Measurements from ENCODE around the gene MICB. TPM values are rescaled to one million over a fixed set of nuclear protein-coding genes. Genes with fewer than 3 reads are reported as not detected.

The MICB gene
- total RNA-seq, 1 experiment from 2014 or later = 21.7 TPM

- H3K9me2 ChIP-seq (ENCODE audit: insufficient read depth) = no peaks in the 10 kb centered on the region
- no peak overlapping the region for H2AFZ ChIP-seq (ENCODE audit: low read depth, low read length, poor library complexity, severe bottlenecking)
- no peak overlapping the region for H3K4me3 ChIP-seq (replicated peaks in 1 of 2; ENCODE audit: low read depth in 1 of 2, low read length in 2 of 2)
- no peak for TF ChIP-seq ZBTB33 (IDR thresholded peaks at IDR 0.05; ENCODE audit: extremely low read depth, insufficient replicate concordance, low read length)
- TF ChIP-seq SRF (IDR thresholded peaks at IDR 0.05; ENCODE audit: low read depth) = no peak
- no peak for TF ChIP-seq EZH2 (IDR thresholded peaks at IDR 0.05)
- POLR2A ChIA-PET = interaction anchor here (2.1 kb wide), 1 partner anchor 9 kb away, joined by 7 read pairs; no protein-coding TSS in a partner anchor
- RAD21 ChIA-PET (ENCODE audit: low non-redundant PET in 1 of 2, low total read pairs in 2 of 2, uncharacterized antibody in 2 of 2, unreplicated experiment in 2 of 2) = no interaction called here
- no peaks in the 10 kb centered on the region for H3K9me3 ChIP-seq (ENCODE audit: control insufficient read depth in 1 of 2, insufficient read depth in 1 of 2, low read depth in 1 of 2, low read length in 2 of 2)
- H3K27me3 ChIP-seq (ENCODE audit: insufficient read depth, low read length) = no peaks in the 10 kb centered on the region
- CTCF ChIA-PET = no interaction called here
- H3K27ac ChIP-seq (ENCODE audit: low read depth, low read length) = no peak overlapping the region
- BruUV-seq (replicated peaks) = no TSS peak
- H3K9ac ChIP-seq (ENCODE audit: low read length) = no peak overlapping the region
- ATAC-seq = no peak
- peaks cover 0 to 5% of the 10 kb centered on the region in 2 experiments; a peak in 1 of 4 replicates for H3K4me1 ChIP-seq (ENCODE audit: control insufficient read depth in 1 of 2, insufficient read depth in 2 of 2, low read length in 2 of 2)
- no peaks in the 10 kb centered on the region for H3K36me3 ChIP-seq (ENCODE audit: control insufficient read depth in 1 of 2, insufficient read depth in 2 of 2, low read length in 2 of 2)
- no peak overlapping the region for H3K4me2 ChIP-seq (ENCODE audit: low read length)
- DNase-seq (ENCODE audit: low read depth, low spot score) = no peak
- H3K79me2 ChIP-seq (ENCODE audit: insufficient read depth, low read length) = no peaks in the 10 kb centered on the region
- H4K20me1 ChIP-seq (ENCODE audit: insufficient read depth) = no peaks in the 10 kb centered on the region
- intact Hi-C loops (cut with micrococcal nuclease) = no loop called here
Measured at GRCh38 chr6:31471711-31472110, 26.2 kb upstream of the MICB start.

GRCh38 chr6:31472259-31472658, 25.7 kb upstream of the MICB start:
- Histone ChIP-seq H3K4me1 (ENCODE audit: control insufficient read depth in 1 of 2, insufficient read depth in 2 of 2, low read length in 2 of 2) (peaks cover 0 to 5% of the 10 kb centered on the region in 2 experiments; a peak in 1 of 4 replicates), H3K4me3 (replicated peaks in 1 of 2; ENCODE audit: low read depth in 1 of 2, low read length in 2 of 2) (no peak overlapping the region), H3K4me2 (ENCODE audit: low read length) (no peak overlapping the region), H3K9ac (ENCODE audit: low read length) (no peak overlapping the region), H3K36me3 (ENCODE audit: control insufficient read depth in 1 of 2, insufficient read depth in 2 of 2, low read length in 2 of 2) (no peaks in the 10 kb centered on the region), H3K79me2 (ENCODE audit: insufficient read depth, low read length) (no peaks in the 10 kb centered on the region), H3K27ac (ENCODE audit: low read depth, low read length) (no peak overlapping the region), H3K9me3 (ENCODE audit: control insufficient read depth in 1 of 2, insufficient read depth in 1 of 2, low read depth in 1 of 2, low read length in 2 of 2) (no peaks in the 10 kb centered on the region), H4K20me1 (ENCODE audit: insufficient read depth) (no peaks in the 10 kb centered on the region), H2AFZ (ENCODE audit: low read depth, low read length, poor library complexity, severe bottlenecking) (no peak overlapping the region), H3K27me3 (ENCODE audit: insufficient read depth, low read length) (no peaks in the 10 kb centered on the region), H3K9me2 (ENCODE audit: insufficient read depth) (no peaks in the 10 kb centered on the region)
- no peak for ATAC-seq
- RAD21 ChIA-PET (ENCODE audit: low non-redundant PET in 1 of 2, low total read pairs in 2 of 2, uncharacterized antibody in 2 of 2, unreplicated experiment in 2 of 2) = no interaction called here
- intact Hi-C loops (cut with micrococcal nuclease) = no loop called here
- POLR2A ChIA-PET = interaction anchor here (2.1 kb wide), 1 partner anchor 10 kb away, joined by 7 read pairs; no protein-coding TSS in a partner anchor
- CTCF ChIA-PET = no interaction called here
- no peak for DNase-seq (ENCODE audit: low read depth, low spot score)
- BruUV-seq (replicated peaks) = no TSS peak
- TF ChIP-seq EZH2phosphoT487 (IDR thresholded peaks at IDR 0.05; ENCODE audit: borderline replicate concordance) = no peak
- TF ChIP-seq JUND (IDR thresholded peaks at IDR 0.05) = no peak
- TF ChIP-seq, protein P1, sequence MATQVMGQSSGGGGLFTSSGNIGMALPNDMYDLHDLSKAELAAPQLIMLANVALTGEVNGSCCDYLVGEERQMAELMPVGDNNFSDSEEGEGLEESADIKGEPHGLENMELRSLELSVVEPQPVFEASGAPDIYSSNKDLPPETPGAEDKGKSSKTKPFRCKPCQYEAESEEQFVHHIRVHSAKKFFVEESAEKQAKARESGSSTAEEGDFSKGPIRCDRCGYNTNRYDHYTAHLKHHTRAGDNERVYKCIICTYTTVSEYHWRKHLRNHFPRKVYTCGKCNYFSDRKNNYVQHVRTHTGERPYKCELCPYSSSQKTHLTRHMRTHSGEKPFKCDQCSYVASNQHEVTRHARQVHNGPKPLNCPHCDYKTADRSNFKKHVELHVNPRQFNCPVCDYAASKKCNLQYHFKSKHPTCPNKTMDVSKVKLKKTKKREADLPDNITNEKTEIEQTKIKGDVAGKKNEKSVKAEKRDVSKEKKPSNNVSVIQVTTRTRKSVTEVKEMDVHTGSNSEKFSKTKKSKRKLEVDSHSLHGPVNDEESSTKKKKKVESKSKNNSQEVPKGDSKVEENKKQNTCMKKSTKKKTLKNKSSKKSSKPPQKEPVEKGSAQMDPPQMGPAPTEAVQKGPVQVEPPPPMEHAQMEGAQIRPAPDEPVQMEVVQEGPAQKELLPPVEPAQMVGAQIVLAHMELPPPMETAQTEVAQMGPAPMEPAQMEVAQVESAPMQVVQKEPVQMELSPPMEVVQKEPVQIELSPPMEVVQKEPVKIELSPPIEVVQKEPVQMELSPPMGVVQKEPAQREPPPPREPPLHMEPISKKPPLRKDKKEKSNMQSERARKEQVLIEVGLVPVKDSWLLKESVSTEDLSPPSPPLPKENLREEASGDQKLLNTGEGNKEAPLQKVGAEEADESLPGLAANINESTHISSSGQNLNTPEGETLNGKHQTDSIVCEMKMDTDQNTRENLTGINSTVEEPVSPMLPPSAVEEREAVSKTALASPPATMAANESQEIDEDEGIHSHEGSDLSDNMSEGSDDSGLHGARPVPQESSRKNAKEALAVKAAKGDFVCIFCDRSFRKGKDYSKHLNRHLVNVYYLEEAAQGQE (IDR thresholded peaks at IDR 0.05; ENCODE audit: low read depth) = no peak
- TF ChIP-seq FOSL1 (IDR thresholded peaks at IDR 0.05; ENCODE audit: low read depth) = no peak
- no peak for TF ChIP-seq YY1 (IDR thresholded peaks at IDR 0.05; ENCODE audit: extremely low read depth, insufficient replicate concordance, low read depth, low read length)
- TF ChIP-seq CTCF (IDR thresholded peaks at IDR 0.05 in 2 of 3, conservative IDR thresholded peaks at IDR 0.05 in 1 of 3; ENCODE audit: borderline replicate concordance in 1 of 3, insufficient read depth in 1 of 3, low read depth in 2 of 3, low read length in 2 of 3) = no peak
- TF ChIP-seq ZNF274 (IDR thresholded peaks at IDR 0.05; ENCODE audit: low read depth, low read length) = no peak
- TF ChIP-seq, protein P2, sequence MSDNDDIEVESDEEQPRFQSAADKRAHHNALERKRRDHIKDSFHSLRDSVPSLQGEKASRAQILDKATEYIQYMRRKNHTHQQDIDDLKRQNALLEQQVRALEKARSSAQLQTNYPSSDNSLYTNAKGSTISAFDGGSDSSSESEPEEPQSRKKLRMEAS (IDR thresholded peaks at IDR 0.05) = no peak
- no peak for TF ChIP-seq POLR2AphosphoS5 (IDR thresholded peaks at IDR 0.05; ENCODE audit: low read depth, low read length)

Data from HCT116 (cell line).